ENCODE data around the gene CYP1B1.
"Not testable (repeated sequence)": the region's sequence is repeated elsewhere in the genome, so short reads cannot be mapped to it uniquely, and the experiment has no call there.

Gene CYP1B1

GRCh38 chr2:38120264-38120592 is 44.3 kb upstream of the CYP1B1 start:
- DNase-seq (ENCODE audit: low spot score), result no peak
- POLR2A ChIA-PET (ENCODE audit: low non-redundant PET), result no interaction called here
- H3K27ac ChIP-seq, result no peak overlapping the region
- TF ChIP-seq CTCF (conservative IDR thresholded peaks at IDR 0.05; ENCODE audit: low read depth), result no peak
- CTCF ChIA-PET, result no interaction called here

- TF ChIP-seq CTCF (conservative IDR thresholded peaks at IDR 0.05; ENCODE audit: low read depth), result no peak
- CTCF ChIA-PET, result interaction anchor here (1.9 kb wide), 1 partner anchor 158 kb away, joined by 6 read pairs; no protein-coding TSS in a partner anchor
- DNase-seq (ENCODE audit: low spot score), result peak; percentile 83
- no peak overlapping the region for H3K27ac ChIP-seq
- POLR2A ChIA-PET (ENCODE audit: low non-redundant PET), result no interaction called here
These were observed 40.8 kb upstream of the CYP1B1 start for GRCh38 chr2:38116762-38117161.

- POLR2A ChIA-PET (ENCODE audit: low non-redundant PET), result no interaction called here
- CTCF ChIA-PET, result interaction anchor here (0.6 to 1.9 kb wide), 10 partner anchors 19 to 191 kb away, joined by 3 to 7 read pairs (median 4); partner anchors contain the start of genes CYP1B1 and RMDN2
- TF ChIP-seq CTCF (conservative IDR thresholded peaks at IDR 0.05; ENCODE audit: low read depth), result peak; percentile 89
- peak overlapping the region; percentile 61 for H3K27ac ChIP-seq
- peak; percentile 80 for DNase-seq (ENCODE audit: low spot score)
These were observed 39.5 kb upstream of the CYP1B1 start for GRCh38 chr2:38115216-38116032.

GRCh38 chr2:38113981-38114708 is 38.2 kb upstream of the CYP1B1 start:
- ChIA-PET POLR2A (ENCODE audit: low non-redundant PET) (no interaction called here), CTCF (interaction anchor here (0.6 to 1.2 kb wide), 3 partner anchors 38 to 81 kb away, joined by 3 to 7 read pairs (median 5); no protein-coding TSS in a partner anchor)
- no peak for DNase-seq (ENCODE audit: low spot score)
- peak overlapping the region; percentile 49; the same call in 1 of the 2 replicates for H3K27ac ChIP-seq
- TF ChIP-seq CTCF (conservative IDR thresholded peaks at IDR 0.05; ENCODE audit: low read depth), result no peak

- H3K27ac ChIP-seq, result no peak overlapping the region
- ChIA-PET POLR2A (ENCODE audit: low non-redundant PET) (no interaction called here), CTCF (interaction anchor here (0.9 to 1.2 kb wide), 2 partner anchors 36 to 161 kb away, joined by 3 to 5 read pairs; no protein-coding TSS in a partner anchor)
- no peak for DNase-seq (ENCODE audit: low spot score)
- TF ChIP-seq CTCF (conservative IDR thresholded peaks at IDR 0.05; ENCODE audit: low read depth), result no peak
These were observed 37.1 kb upstream of the CYP1B1 start for GRCh38 chr2:38113051-38113450.

GRCh38 chr2:38111350-38111749 is 35.4 kb upstream of the CYP1B1 start:
- DNase-seq (ENCODE audit: low spot score); CTCF ChIA-PET; POLR2A ChIA-PET (ENCODE audit: low non-redundant PET); H3K27ac ChIP-seq: not testable (repeated sequence)

Measured in RWPE1 (cell line).